HEK293 (cell line): Measurements from ENCODE around the gene CDKAL1.

Experiments used
- CTCF ChIP-seq: fragments of 450-650 bp; formaldehyde crosslinking; IDR thresholded peaks from 2 replicates; pipeline ENCODE4 v1.5.1; 2016; ENCODE audit warnings: missing biosample characterization, missing genetic modification characterization
- GLI4 ChIP-seq: fragments of 450-650 bp; formaldehyde crosslinking; IDR thresholded peaks from 2 replicates; pipeline ENCODE4 v1.5.1; 2016; ENCODE audit warnings: missing biosample characterization, missing genetic modification characterization
- HOXA7 ChIP-seq: sonication (generic); formaldehyde crosslinking; IDR thresholded peaks from 2 replicates; pipeline ENCODE4 v1.8.1; 2022; ENCODE audit warnings: missing genetic modification reagents, borderline replicate concordance
- MEIS1 ChIP-seq: sonication (generic); formaldehyde crosslinking; IDR thresholded peaks from 2 replicates; pipeline ENCODE4 v1.8.1; 2022; ENCODE audit warnings: missing genetic modification reagents, mild to moderate bottlenecking, borderline replicate concordance
- TCF7L2 ChIP-seq: IDR thresholded peaks from 2 replicates; pipeline ENCODE4 v1.6.1; 2011; ENCODE audit warnings: low read depth, mild to moderate bottlenecking, inconsistent platforms, low read length, moderate library complexity, borderline replicate concordance
- ZNF140 ChIP-seq: fragments of 450-650 bp; formaldehyde crosslinking; IDR thresholded peaks from 2 replicates; pipeline ENCODE4 v1.5.1; 2016; ENCODE audit warnings: missing biosample characterization, missing genetic modification characterization
- ZNF785 ChIP-seq: fragments of 450-650 bp; formaldehyde crosslinking; IDR thresholded peaks from 2 replicates; pipeline ENCODE4 v1.5.1; 2016; ENCODE audit warnings: missing biosample characterization, missing genetic modification characterization
- TF ChIP-seq, protein P1 (sequence below): IDR thresholded peaks from 2 replicates; pipeline ENCODE4 v1.6.1; 2011; ENCODE audit warnings: mild to moderate bottlenecking, low read depth, low read length, borderline replicate concordance

DNA sequence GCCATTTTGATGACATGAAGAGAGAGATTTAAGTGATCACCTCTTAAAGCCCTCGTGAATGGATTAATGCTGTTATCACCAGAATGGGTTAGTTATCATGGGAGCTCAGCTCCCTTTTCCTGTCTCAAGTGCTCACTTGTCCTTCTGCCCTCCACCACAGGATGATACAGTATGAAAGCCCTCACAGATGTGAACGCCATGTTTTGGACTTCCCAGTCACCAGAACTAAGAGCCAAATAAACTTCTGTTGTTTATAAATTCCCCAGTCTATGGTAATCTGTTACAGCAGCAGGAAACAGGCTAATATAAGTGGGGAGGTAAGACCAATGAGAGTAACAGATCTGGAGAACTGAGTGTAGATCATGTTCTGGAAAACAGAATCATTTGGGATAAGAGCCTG is 493.2 kb downstream of the CDKAL1 start:
- TF ChIP-seq TCF7L2 (no peak), CTCF (tag by site-specific recombination) (no peak), MEIS1 (CRISPR knock-in tag) (no peak), HOXA7 (CRISPR knock-in tag) (no peak), ZNF140 (tag by site-specific recombination) (no peak), GLI4 (tag by site-specific recombination) (no peak), ZNF785 (no peak)
- TF ChIP-seq, protein P1, sequence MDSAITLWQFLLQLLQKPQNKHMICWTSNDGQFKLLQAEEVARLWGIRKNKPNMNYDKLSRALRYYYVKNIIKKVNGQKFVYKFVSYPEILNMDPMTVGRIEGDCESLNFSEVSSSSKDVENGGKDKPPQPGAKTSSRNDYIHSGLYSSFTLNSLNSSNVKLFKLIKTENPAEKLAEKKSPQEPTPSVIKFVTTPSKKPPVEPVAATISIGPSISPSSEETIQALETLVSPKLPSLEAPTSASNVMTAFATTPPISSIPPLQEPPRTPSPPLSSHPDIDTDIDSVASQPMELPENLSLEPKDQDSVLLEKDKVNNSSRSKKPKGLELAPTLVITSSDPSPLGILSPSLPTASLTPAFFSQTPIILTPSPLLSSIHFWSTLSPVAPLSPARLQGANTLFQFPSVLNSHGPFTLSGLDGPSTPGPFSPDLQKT = no peak
